ENCODE data around the gene KCNK1. TPM values are rescaled to one million over a fixed set of nuclear protein-coding genes. Genes with fewer than 3 reads are reported as not detected.

KCNK1 gene
- total and polyA plus RNA-seq, 2 of the 4 experiments (the other 2 are of a cell fraction): 0.90 to 1.6 TPM

DNA sequence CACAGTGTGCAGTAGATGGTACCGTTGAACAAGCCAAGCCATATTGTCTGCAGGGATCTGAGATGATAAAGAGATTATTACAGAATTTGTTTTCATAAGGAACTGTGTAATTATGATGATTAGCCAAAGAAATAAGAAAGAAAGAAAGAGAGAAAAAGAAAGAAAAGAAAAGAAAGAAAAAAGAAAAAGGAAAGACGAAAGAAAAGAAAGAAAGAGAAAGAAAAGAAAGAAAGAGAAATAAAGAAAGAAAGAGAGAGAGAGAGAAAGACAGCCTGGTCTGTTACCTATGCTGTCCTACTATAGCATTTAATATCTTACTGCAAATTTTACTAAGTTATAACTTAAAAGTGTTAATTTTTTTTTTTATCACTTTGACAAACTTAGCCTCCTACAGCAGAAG, 43.6 kb downstream of the KCNK1 start:
- Histone ChIP-seq H3K27me3 (ENCODE audit: control insufficient read depth, insufficient read depth, low read length) (no peaks in the 10 kb centered on the region), H3K79me1 (ENCODE audit: low read depth in 1 of 2, low read length in 2 of 2) (no peaks in the 10 kb centered on the region), H3K56ac (ENCODE audit: extremely low read depth, insufficient read depth, low read length) (no peak overlapping the region), H4K20me1 (ENCODE audit: insufficient read depth, low read length) (no peaks in the 10 kb centered on the region), H2AK5ac (ENCODE audit: low read depth, low read length) (no peak overlapping the region), H4K8ac (ENCODE audit: low read depth in 2 of 2, low read length in 2 of 2) (no peak overlapping the region), H2BK120ac (ENCODE audit: low read depth, low read length) (no peak overlapping the region), H3K4me3 (ENCODE audit: insufficient read depth, low read depth, low read length) (no peak overlapping the region), H3K9ac (ENCODE audit: low read depth, low read length) (no peak overlapping the region), H4K91ac (ENCODE audit: insufficient read depth, low read depth, low read length) (no peak overlapping the region), H2BK5ac (ENCODE audit: low read depth, low read length, poor library complexity, severe bottlenecking) (no peak overlapping the region), H2AFZ (replicated peaks; ENCODE audit: low read length, poor library complexity) (no peak overlapping the region), H3K18ac (ENCODE audit: low read depth, low read length) (no peak overlapping the region), H4K5ac (ENCODE audit: low read depth, low read length) (no peak overlapping the region), H3K9me3 (ENCODE audit: control insufficient read depth, insufficient read depth, low read length) (peaks cover 10% of the 10 kb centered on the region), H3K27ac (ENCODE audit: insufficient read depth, low read length) (no peak overlapping the region), H2AK9ac (replicated peaks; ENCODE audit: low read depth, low read length, poor library complexity) (no peak overlapping the region), H3K9me1 (ENCODE audit: insufficient read depth, low read length) (no peaks in the 10 kb centered on the region), H3K4ac (ENCODE audit: low read depth, low read length) (no peak overlapping the region), H3K23ac (ENCODE audit: low read depth, low read length) (no peak overlapping the region), H3K14ac (replicated peaks; ENCODE audit: low read depth, low read length) (no peak overlapping the region), H2BK15ac (ENCODE audit: low read depth, low read length) (no peak overlapping the region), H3K4me1 (ENCODE audit: control insufficient read depth, insufficient read depth, low read length) (no peaks in the 10 kb centered on the region), H2BK20ac (ENCODE audit: low read depth, low read length) (no peak overlapping the region), H3K4me2 (ENCODE audit: low read depth, low read length) (no peak overlapping the region), H3K36me3 (ENCODE audit: control insufficient read depth, insufficient read depth, low read length) (no peaks in the 10 kb centered on the region)
- DNase-seq (no peak), ATAC-seq (ENCODE audit: low read depth) (no peak)
- POLR2A ChIA-PET (ENCODE audit: unreplicated experiment): interaction anchor here (0.5 kb wide), 1 partner anchor 974 kb away, joined by 3 read pairs; no protein-coding TSS in a partner anchor
- dilution Hi-C loops (cut with HindIII; ENCODE audit: low sequenced_read_pairs, unreplicated experiment) (no loop called here), in situ Hi-C loops (cut with MboI; ENCODE audit: low sequenced_read_pairs) (no loop called here), intact Hi-C loops (cut with micrococcal nuclease) (no loop called here)
- CTCF ChIA-PET: no interaction called here
- WGBS, 2 experiments (ENCODE audit: extremely low coverage in 2 of 2, insufficient read length in 1 of 2): no CpG with 5 or more reads among the region's 2 CpGs
- no peak for TF ChIP-seq FOS (IDR thresholded peaks at IDR 0.05; ENCODE audit: low read depth, low read length)
- no TSS peak for BruUV-seq (replicated peaks)

All from IMR-90 (cell line).